MCF 10A (cell line): ENCODE measurements around the gene PEX19. TPM values are rescaled to one million over a fixed set of nuclear protein-coding genes. Genes with fewer than 3 reads are reported as not detected.

Experiments used
- Bru-seq: library from RNA; stranded (reverse); fragments of 400-500 nt; gene quantifications from one replicate; lab custom pipeline; 2021; lab: Mats Ljungman, UMichigan
- BruChase-seq, 2 experiments: library from RNA; stranded (reverse); fragments of 400-500 nt; gene quantifications; one replicate each; lab custom pipeline; 2021; lab: Mats Ljungman, UMichigan
- BruUV-seq: library from RNA; stranded (reverse); fragments of 400-500 nt; replicated peaks from 2 replicates; lab custom pipeline; 2021; lab: Mats Ljungman, UMichigan
- CTCF ChIA-PET: fragments of 300-600 bp; sonication (Branson Sonifier 250); formaldehyde crosslinking; extraction: SDS; loops from one replicate; lab custom pipeline; 2021; ENCODE audit warnings: antibody characterized with exemption, inconsistent platforms; lab: Yijun Ruan, JAX
- POLR2A ChIA-PET: fragments of 300-600, 350-650 bp; sonication (Branson Sonifier 250); formaldehyde crosslinking; extraction: SDS; loops from one replicate; lab custom pipeline; 2020; ENCODE audit warnings: antibody characterized with exemption, inconsistent platforms; lab: Yijun Ruan, JAX
- DNase-seq: peaks from one replicate; pipeline ENCODE4 v3.0.0-alpha.2; 2018; ENCODE audit not compliant: unreplicated experiment
- H3K27ac Mint-ChIP-seq: one replicate; pipeline ENCODE4 v1.8.0; 2022; ENCODE audit warnings: mild to moderate bottlenecking, low read depth, mixed read lengths; ENCODE audit not compliant: unreplicated experiment
- H3K27me3 Mint-ChIP-seq: one replicate; pipeline ENCODE4 v1.8.0; 2022; ENCODE audit warnings: mixed read lengths; ENCODE audit not compliant: insufficient read depth, unreplicated experiment
- H3K36me3 Mint-ChIP-seq: one replicate; pipeline ENCODE4 v1.8.0; 2022; ENCODE audit warnings: mild to moderate bottlenecking, moderate library complexity, mixed read lengths; ENCODE audit not compliant: insufficient read depth, unreplicated experiment
- H3K4me1 Mint-ChIP-seq: one replicate; pipeline ENCODE4 v1.8.0; 2022; ENCODE audit warnings: mixed read lengths; ENCODE audit not compliant: insufficient read depth, unreplicated experiment
- H3K4me3 Mint-ChIP-seq: one replicate; pipeline ENCODE4 v1.8.0; 2022; ENCODE audit warnings: mild to moderate bottlenecking, moderate library complexity, mixed read lengths; ENCODE audit not compliant: unreplicated experiment
- H3K9me3 Mint-ChIP-seq: one replicate; pipeline ENCODE4 v1.8.0; 2022; ENCODE audit warnings: mixed read lengths; ENCODE audit not compliant: unreplicated experiment
- intact Hi-C: fragments of 100-400 bp; cut with micrococcal nuclease; formaldehyde crosslinking; loops from 2 replicates; pipeline ENCODE4 v1.14.1; 2022
- long read RNA-seq: library from polyadenylated mRNA; stranded (forward); transcript quantifications from one replicate; pipeline ENCODE4 v2.0.0, GENCODE V29; 2022
- total RNA-seq: library from RNA; stranded (reverse); gene quantifications from 2 replicates; pipeline ENCODE4 v1.2.3, GENCODE V29; 2022
- TF ChIP-seq, protein P1 (sequence below): fragments of 200-600 bp; IDR thresholded peaks from one replicate; pipeline ENCODE4 v1.8.0; 2022; ENCODE audit warnings: antibody characterized with exemption, mild to moderate bottlenecking; ENCODE audit not compliant: unreplicated experiment

Gene PEX19, protein sequence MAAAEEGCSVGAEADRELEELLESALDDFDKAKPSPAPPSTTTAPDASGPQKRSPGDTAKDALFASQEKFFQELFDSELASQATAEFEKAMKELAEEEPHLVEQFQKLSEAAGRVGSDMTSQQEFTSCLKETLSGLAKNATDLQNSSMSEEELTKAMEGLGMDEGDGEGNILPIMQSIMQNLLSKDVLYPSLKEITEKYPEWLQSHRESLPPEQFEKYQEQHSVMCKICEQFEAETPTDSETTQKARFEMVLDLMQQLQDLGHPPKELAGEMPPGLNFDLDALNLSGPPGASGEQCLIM
- total RNA-seq, result 61.2 and 73.2 TPM in 2 replicates
- Bru-seq, nascent RNA, result percentile 87 among the genes with signal in this experiment
- BruChase-seq, experiment 1, labeled RNA remaining after a 6-hour chase, result percentile 98 among the genes with signal in this experiment
- BruChase-seq, experiment 2, labeled RNA remaining after a 2-hour chase, result percentile 96 among the genes with signal in this experiment
- long read RNA-seq, transcript PEX19-201 (8 exons, 3,661 nt), result major isoform, 162 of 193 reads
- long read RNA-seq, transcript PEX19-205 (7 exons, 3,504 nt), result minor isoform, 10 of 193 reads
- long read RNA-seq, partial matches to known transcripts, result 4 of 193 reads
- long read RNA-seq, other reads (novel, unspliced or antisense), result 13 of 193 reads

DNA sequence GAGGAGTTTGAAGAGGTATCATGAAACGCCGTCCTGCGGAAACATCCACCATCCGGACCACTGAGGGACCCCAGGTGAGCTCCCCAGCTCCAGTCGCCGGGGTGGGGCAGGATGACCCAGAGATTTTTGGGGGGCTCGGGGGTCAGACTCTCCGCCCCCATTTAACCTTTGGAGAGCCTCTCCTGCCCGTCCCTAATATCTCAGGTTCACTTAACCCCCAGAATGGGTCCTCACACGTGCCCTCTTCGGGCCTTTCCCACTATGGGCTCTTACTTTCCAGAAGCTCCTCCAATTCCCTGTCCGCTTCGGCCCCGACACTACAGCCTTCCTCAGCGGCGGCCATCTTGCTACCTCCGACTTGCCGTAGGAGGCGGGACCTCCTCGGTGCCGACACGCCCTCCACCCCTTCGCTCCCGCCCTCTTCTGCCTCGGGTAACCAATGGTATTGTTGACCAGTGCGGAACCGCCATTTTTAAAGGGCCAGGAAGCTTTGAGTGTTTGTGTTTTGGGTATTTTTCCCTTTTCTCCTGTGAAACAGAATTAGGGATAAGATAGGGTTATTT is at the start of gene PEX19:
Gene PEX19, minus strand, starts transcription at position 352 of the 563 bp plus-strand sequence. Its CDS starts 9 bp downstream, at position 343.
- no peaks in the 10 kb centered on the region for H3K9me3 Mint-ChIP-seq
- H3K36me3 Mint-ChIP-seq, result peaks cover 60% of the 10 kb centered on the region
- peaks cover 19% of the 10 kb centered on the region for H3K4me1 Mint-ChIP-seq
- CTCF ChIA-PET, result interaction anchor here (0.5 to 7.6 kb wide), 22 partner anchors 7 to 886 kb away, joined by 3 to 83 read pairs (median 4); no protein-coding TSS in a partner anchor
- TF ChIP-seq, protein P1, sequence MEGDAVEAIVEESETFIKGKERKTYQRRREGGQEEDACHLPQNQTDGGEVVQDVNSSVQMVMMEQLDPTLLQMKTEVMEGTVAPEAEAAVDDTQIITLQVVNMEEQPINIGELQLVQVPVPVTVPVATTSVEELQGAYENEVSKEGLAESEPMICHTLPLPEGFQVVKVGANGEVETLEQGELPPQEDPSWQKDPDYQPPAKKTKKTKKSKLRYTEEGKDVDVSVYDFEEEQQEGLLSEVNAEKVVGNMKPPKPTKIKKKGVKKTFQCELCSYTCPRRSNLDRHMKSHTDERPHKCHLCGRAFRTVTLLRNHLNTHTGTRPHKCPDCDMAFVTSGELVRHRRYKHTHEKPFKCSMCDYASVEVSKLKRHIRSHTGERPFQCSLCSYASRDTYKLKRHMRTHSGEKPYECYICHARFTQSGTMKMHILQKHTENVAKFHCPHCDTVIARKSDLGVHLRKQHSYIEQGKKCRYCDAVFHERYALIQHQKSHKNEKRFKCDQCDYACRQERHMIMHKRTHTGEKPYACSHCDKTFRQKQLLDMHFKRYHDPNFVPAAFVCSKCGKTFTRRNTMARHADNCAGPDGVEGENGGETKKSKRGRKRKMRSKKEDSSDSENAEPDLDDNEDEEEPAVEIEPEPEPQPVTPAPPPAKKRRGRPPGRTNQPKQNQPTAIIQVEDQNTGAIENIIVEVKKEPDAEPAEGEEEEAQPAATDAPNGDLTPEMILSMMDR, result no peak
- intact Hi-C loops, result loop anchor here (1.0 kb wide), 1 partner anchor 22 kb away; no protein-coding TSS in a partner anchor
- BruUV-seq, result TSS peak; percentile 43
- DNase-seq, result peak; percentile 97
- peak within 1 kb of the TSS; percentile 99 for H3K27ac Mint-ChIP-seq
- no peaks in the 10 kb centered on the region for H3K27me3 Mint-ChIP-seq
- H3K4me3 Mint-ChIP-seq, result peak within 1 kb of the TSS; percentile 100
- POLR2A ChIA-PET, result interaction anchor here (0.7 to 6.5 kb wide), 45 partner anchors 9 to 737 kb away, joined by 3 to 247 read pairs (median 6); partner anchors contain the start of genes COPA, DCAF8, F11R and IGSF8

DNA sequence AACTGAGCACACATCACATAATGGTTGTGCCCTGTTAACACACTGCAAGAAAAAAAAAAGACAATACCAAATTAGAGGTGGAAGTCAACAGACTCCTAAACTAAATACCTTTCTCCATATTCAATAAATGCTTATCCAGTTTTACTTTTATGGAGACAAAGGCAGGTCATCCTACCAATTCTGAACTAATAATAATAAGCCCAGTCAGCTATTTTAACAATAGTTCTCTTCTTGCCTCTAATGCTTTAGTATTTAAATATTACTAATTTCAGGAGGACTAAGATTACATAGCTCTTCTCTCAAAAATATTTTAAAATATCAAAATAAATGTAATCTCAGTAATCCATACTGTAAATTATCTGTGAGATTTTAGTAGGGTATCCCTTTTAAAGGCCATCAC is 47.6 kb upstream of the PEX19 start:
- no peak overlapping the region for H3K27ac Mint-ChIP-seq
- H3K9me3 Mint-ChIP-seq, result no peaks in the 10 kb centered on the region
- no peaks in the 10 kb centered on the region for H3K4me1 Mint-ChIP-seq
- TF ChIP-seq, protein P1, result no peak
- DNase-seq, result no peak
- no peaks in the 10 kb centered on the region for H3K27me3 Mint-ChIP-seq
- POLR2A ChIA-PET, result interaction anchor here (0.6 to 3.2 kb wide), 4 partner anchors 11 to 662 kb away, joined by 3 to 13 read pairs (median 4); partner anchors contain the start of genes COPA, NCSTN and PEX19
- BruUV-seq, result no TSS peak
- H3K4me3 Mint-ChIP-seq, result no peak overlapping the region
- H3K36me3 Mint-ChIP-seq, result peaks cover 95% of the 10 kb centered on the region
- CTCF ChIA-PET, result interaction anchor here (0.5 to 4.5 kb wide), 14 partner anchors 8 to 675 kb away, joined by 3 to 40 read pairs (median 4); partner anchors contain the start of gene NCSTN
- intact Hi-C loops, result no loop called here

DNA sequence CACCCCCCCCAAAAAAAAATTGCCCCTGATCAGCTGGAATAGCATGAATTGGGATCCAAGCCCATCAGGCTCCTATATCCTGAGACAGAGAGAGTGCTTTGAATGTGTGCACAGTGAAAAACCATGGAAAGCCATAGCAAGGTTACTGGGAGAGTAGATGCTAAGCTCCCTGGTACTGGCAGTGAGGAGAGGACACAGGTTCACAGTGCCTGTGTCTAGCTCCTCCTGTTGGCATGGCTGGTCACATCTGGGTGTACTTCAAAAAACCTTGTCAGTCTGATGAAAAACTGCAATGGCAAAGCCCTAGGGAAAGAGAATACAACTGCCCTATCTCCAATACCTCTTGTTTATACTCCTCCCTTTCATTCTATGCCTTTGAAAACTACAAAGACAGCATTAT is 45.2 kb upstream of the PEX19 start:
- Mint-ChIP-seq H3K4me1 (no peaks in the 10 kb centered on the region), H3K27ac (no peak overlapping the region), H3K36me3 (peaks cover 95% of the 10 kb centered on the region), H3K27me3 (no peaks in the 10 kb centered on the region), H3K4me3 (no peak overlapping the region), H3K9me3 (no peaks in the 10 kb centered on the region)
- intact Hi-C loops, result no loop called here
- BruUV-seq, result no TSS peak
- CTCF ChIA-PET, result interaction anchor here (0.6 to 5.4 kb wide), 8 partner anchors 12 to 85 kb away, joined by 3 to 46 read pairs (median 3); no protein-coding TSS in a partner anchor
- TF ChIP-seq, protein P1, result no peak
- DNase-seq, result no peak
- POLR2A ChIA-PET, result interaction anchor here (0.7 to 1.5 kb wide), 2 partner anchors 12 to 67 kb away, joined by 4 read pairs; partner anchors contain the start of gene DCAF8
